ENCODE data around the gene CCDC34.

The CCDC34 gene

GRCh38 chr11:27391331-27392015 lies 28.5 kb upstream of the CCDC34 start:
- Histone ChIP-seq H3K4me2 (no peak overlapping the region), H3K79me2 (ENCODE audit: insufficient read depth, low read depth) (no peaks in the 10 kb centered on the region), H3K4me3 (IDR thresholded peaks at IDR 0.05; ENCODE audit: insufficient read depth, low read depth, low read length) (no peak overlapping the region), H4K20me1 (ENCODE audit: insufficient read depth) (no peaks in the 10 kb centered on the region), H3K36me3 (ENCODE audit: insufficient read depth) (no peaks in the 10 kb centered on the region), H3K27ac (no peak overlapping the region), H3K4me1 (ENCODE audit: low read depth, poor library complexity, severe bottlenecking) (peaks cover 29% of the 10 kb centered on the region), H3K9ac (no peak overlapping the region), H2AFZ (ENCODE audit: low read depth) (no peak overlapping the region), H3K27me3 (ENCODE audit: insufficient read depth, low read depth) (no peaks in the 10 kb centered on the region)
- no peak for TF ChIP-seq CTCF (conservative IDR thresholded peaks at IDR 0.05; ENCODE audit: low read depth, low read length)

- Histone ChIP-seq H3K4me3 (IDR thresholded peaks at IDR 0.05; ENCODE audit: insufficient read depth, low read depth, low read length) (no peak overlapping the region), H3K9ac (no peak overlapping the region), H3K27me3 (ENCODE audit: insufficient read depth, low read depth) (no peaks in the 10 kb centered on the region), H3K36me3 (ENCODE audit: insufficient read depth) (no peaks in the 10 kb centered on the region), H4K20me1 (ENCODE audit: insufficient read depth) (no peaks in the 10 kb centered on the region), H2AFZ (ENCODE audit: low read depth) (no peak overlapping the region), H3K27ac (no peak overlapping the region), H3K79me2 (ENCODE audit: insufficient read depth, low read depth) (no peaks in the 10 kb centered on the region), H3K4me1 (ENCODE audit: low read depth, poor library complexity, severe bottlenecking) (peaks cover 29% of the 10 kb centered on the region), H3K4me2 (no peak overlapping the region)
- TF ChIP-seq CTCF (conservative IDR thresholded peaks at IDR 0.05; ENCODE audit: low read depth, low read length): no peak
Observed at GRCh38 chr11:27390318-27391295, 27.6 kb upstream of the CCDC34 start.

GRCh38 chr11:27388869-27389268 lies 25.9 kb upstream of the CCDC34 start:
- Histone ChIP-seq H2AFZ (ENCODE audit: low read depth) (no peak overlapping the region), H4K20me1 (ENCODE audit: insufficient read depth) (no peaks in the 10 kb centered on the region), H3K4me1 (ENCODE audit: low read depth, poor library complexity, severe bottlenecking) (peaks cover 29% of the 10 kb centered on the region), H3K4me2 (peak overlapping the region; percentile 10; the same call in 1 of the 2 replicates), H3K79me2 (ENCODE audit: insufficient read depth, low read depth) (no peaks in the 10 kb centered on the region), H3K9ac (no peak overlapping the region), H3K27me3 (ENCODE audit: insufficient read depth, low read depth) (no peaks in the 10 kb centered on the region), H3K27ac (no peak overlapping the region), H3K4me3 (IDR thresholded peaks at IDR 0.05; ENCODE audit: insufficient read depth, low read depth, low read length) (no peak overlapping the region), H3K36me3 (ENCODE audit: insufficient read depth) (no peaks in the 10 kb centered on the region)
- TF ChIP-seq CTCF (conservative IDR thresholded peaks at IDR 0.05; ENCODE audit: low read depth, low read length): no peak

- H3K4me1 ChIP-seq (ENCODE audit: low read depth, poor library complexity, severe bottlenecking): peaks cover 36% of the 10 kb centered on the region
Observed at GRCh38 chr11:27388001-27388400, 25.0 kb upstream of the CCDC34 start.

More at GRCh38 chr11:27388001-27388400, 25.0 kb upstream of the CCDC34 start:
- no peaks in the 10 kb centered on the region for H3K36me3 ChIP-seq (ENCODE audit: insufficient read depth)
- H3K27ac ChIP-seq: no peak overlapping the region
- no peaks in the 10 kb centered on the region for H3K27me3 ChIP-seq (ENCODE audit: insufficient read depth, low read depth)
- H3K79me2 ChIP-seq (ENCODE audit: insufficient read depth, low read depth): no peaks in the 10 kb centered on the region
- H4K20me1 ChIP-seq (ENCODE audit: insufficient read depth): no peaks in the 10 kb centered on the region
- no peak overlapping the region for H3K4me2 ChIP-seq
- no peak for TF ChIP-seq CTCF (conservative IDR thresholded peaks at IDR 0.05; ENCODE audit: low read depth, low read length)
- H3K4me3 ChIP-seq (IDR thresholded peaks at IDR 0.05; ENCODE audit: insufficient read depth, low read depth, low read length): no peak overlapping the region
- H3K9ac ChIP-seq: no peak overlapping the region
- H2AFZ ChIP-seq (ENCODE audit: low read depth): no peak overlapping the region

All from KMS-11 (cell line).